ENCODE data around the gene FAM89A. TPM values are rescaled to one million over a fixed set of nuclear protein-coding genes. Genes with fewer than 3 reads are reported as not detected.

FAM89A gene
- total and polyA plus RNA-seq, 2 donors (not counting 1 experiment from before 2014, with no cell fraction given): 3.2 to 6.1 TPM

DNA sequence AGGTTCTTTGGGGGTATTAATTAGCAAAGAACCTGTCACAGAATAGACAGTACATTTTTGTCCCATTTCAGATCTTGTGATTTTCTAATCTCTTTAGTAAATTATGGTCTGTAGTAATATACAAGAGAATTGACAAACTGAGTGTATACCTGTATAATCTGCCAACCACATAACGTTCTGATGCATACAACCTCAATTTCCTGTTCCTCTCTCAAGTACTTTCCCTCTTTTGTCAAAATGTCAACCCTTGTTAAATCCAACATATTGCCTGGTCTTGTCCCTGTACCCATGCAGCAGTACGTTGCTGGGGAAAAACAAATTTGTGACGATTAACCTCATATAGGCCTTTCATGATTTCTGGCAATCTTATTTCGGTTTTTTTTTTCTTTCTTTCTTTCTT, 60.1 kb downstream of the FAM89A start:
- Histone ChIP-seq H3K9me3 (ENCODE audit: control extremely low read depth in 1 of 3, control insufficient read depth in 2 of 3, insufficient read depth in 1 of 3, low read length in 2 of 3) (no peaks in the 10 kb centered on the region), H2AFZ (ENCODE audit: insufficient read depth, low read depth, low read length, poor library complexity, severe bottlenecking) (peak overlapping the region; percentile 4), H3K36me3 (replicated peaks in 1 of 2; ENCODE audit: control extremely low read depth in 1 of 2, control insufficient read depth in 1 of 2, extremely low read depth in 1 of 2, insufficient read depth in 2 of 2, low read length in 1 of 2) (peaks cover 0 to 9% of the 10 kb centered on the region in 2 experiments), H3K79me2 (ENCODE audit: control insufficient read depth, insufficient read depth, low read length) (peaks cover 65% of the 10 kb centered on the region), H3K4me3 (ENCODE audit: control extremely low read depth in 1 of 5, extremely low read depth in 1 of 5, insufficient read depth in 1 of 5, low read depth in 2 of 5, low read length in 4 of 5) (peak overlapping the region in 3 of 5 experiments; percentile 64 to 91 (median 72)), H3K27ac (ENCODE audit: low read length in 2 of 2) (peak overlapping the region; percentile 40 to 77), H4K20me1 (ENCODE audit: control insufficient read depth, insufficient read depth, low read length, poor library complexity, severe bottlenecking) (no peaks in the 10 kb centered on the region), H3K4me2 (replicated peaks; ENCODE audit: low read depth, low read length, poor library complexity, severe bottlenecking) (peak overlapping the region; percentile 79), H3K9ac (ENCODE audit: low read length) (peak overlapping the region; percentile 70), H3K4me1 (ENCODE audit: control insufficient read depth in 2 of 2, insufficient read depth in 2 of 2, low read length in 2 of 2) (peaks cover 29 to 36% of the 10 kb centered on the region in 2 donors), H3K27me3 (replicated peaks in 1 of 4; ENCODE audit: control extremely low read depth in 1 of 4, control insufficient read depth in 3 of 4, insufficient read depth in 4 of 4, low read length in 3 of 4) (no peaks in the 10 kb centered on the region)
- H3K27ac Mint-ChIP-seq: no peak overlapping the region
- ChIA-PET CTCF (interaction anchor here (1.2 to 2.4 kb wide), 8 partner anchors 12 to 73 kb away, joined by 3 to 14 read pairs (median 6); no protein-coding TSS in a partner anchor), POLR2A (interaction anchor here (0.7 kb wide), 1 partner anchor 231 kb away, joined by 5 read pairs; no protein-coding TSS in a partner anchor)
- H3K27me3 Mint-ChIP-seq: no peaks in the 10 kb centered on the region
- ATAC-seq (ENCODE audit: low read depth) (no peak), DNase-seq (no peak)
- intact Hi-C loops (cut with micrococcal nuclease): loop anchor here (1.0 to 5.0 kb wide), 10 partner anchors 38 to 1638 kb away; partner anchors contain the start of genes ABCB10, C1orf198, CCSAP and FAM89A
- TF ChIP-seq, protein P1, sequence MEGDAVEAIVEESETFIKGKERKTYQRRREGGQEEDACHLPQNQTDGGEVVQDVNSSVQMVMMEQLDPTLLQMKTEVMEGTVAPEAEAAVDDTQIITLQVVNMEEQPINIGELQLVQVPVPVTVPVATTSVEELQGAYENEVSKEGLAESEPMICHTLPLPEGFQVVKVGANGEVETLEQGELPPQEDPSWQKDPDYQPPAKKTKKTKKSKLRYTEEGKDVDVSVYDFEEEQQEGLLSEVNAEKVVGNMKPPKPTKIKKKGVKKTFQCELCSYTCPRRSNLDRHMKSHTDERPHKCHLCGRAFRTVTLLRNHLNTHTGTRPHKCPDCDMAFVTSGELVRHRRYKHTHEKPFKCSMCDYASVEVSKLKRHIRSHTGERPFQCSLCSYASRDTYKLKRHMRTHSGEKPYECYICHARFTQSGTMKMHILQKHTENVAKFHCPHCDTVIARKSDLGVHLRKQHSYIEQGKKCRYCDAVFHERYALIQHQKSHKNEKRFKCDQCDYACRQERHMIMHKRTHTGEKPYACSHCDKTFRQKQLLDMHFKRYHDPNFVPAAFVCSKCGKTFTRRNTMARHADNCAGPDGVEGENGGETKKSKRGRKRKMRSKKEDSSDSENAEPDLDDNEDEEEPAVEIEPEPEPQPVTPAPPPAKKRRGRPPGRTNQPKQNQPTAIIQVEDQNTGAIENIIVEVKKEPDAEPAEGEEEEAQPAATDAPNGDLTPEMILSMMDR (IDR thresholded peaks at IDR 0.05): no peak
- TF ChIP-seq EZH2 (IDR thresholded peaks at IDR 0.05; ENCODE audit: borderline replicate concordance, insufficient read depth, low read depth, low read length, poor library complexity, severe bottlenecking): no peak
- H3K4me3 Mint-ChIP-seq: no peak overlapping the region
- peaks cover 42% of the 10 kb centered on the region for H3K4me1 Mint-ChIP-seq
- H3K9me3 Mint-ChIP-seq (ENCODE audit: insufficient read depth): no peaks in the 10 kb centered on the region
- WGBS (ENCODE audit: insufficient coverage): no CpG with 5 or more reads among the region's 4 CpGs

DNA sequence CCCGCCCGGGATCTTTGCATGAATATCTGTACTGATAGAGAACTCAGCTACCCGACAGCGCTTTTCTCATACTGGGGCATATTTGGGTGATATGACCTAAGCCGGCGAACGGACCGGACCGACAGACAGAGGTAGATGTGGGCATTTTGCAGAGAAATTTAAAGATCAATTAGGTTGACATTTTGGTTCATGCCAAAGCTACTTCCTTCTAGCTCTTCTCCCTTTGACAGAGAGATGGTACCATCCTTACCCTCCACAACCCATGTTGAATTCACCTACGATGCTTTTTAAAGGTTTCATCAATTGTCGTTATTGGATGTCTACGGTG, 60.7 kb downstream of the FAM89A start:
- H3K9me3 ChIP-seq (ENCODE audit: control extremely low read depth in 1 of 3, control insufficient read depth in 2 of 3, insufficient read depth in 1 of 3, low read length in 2 of 3): no peaks in the 10 kb centered on the region
- H3K9ac ChIP-seq (ENCODE audit: low read length): peak overlapping the region; percentile 70
- POLR2A ChIA-PET: interaction anchor here (0.7 kb wide), 1 partner anchor 231 kb away, joined by 5 read pairs; no protein-coding TSS in a partner anchor
- H3K4me2 ChIP-seq (replicated peaks; ENCODE audit: low read depth, low read length, poor library complexity, severe bottlenecking): peak overlapping the region; percentile 79
- no peak overlapping the region for H3K27ac Mint-ChIP-seq
- ATAC-seq (ENCODE audit: low read depth) (no peak), DNase-seq (no peak)
- WGBS (ENCODE audit: insufficient coverage): 0% methylated on average over 4 of the region's 12 CpGs
- intact Hi-C loops (cut with micrococcal nuclease): loop anchor here (1.0 to 5.0 kb wide), 10 partner anchors 37 to 1637 kb away; partner anchors contain the start of genes ABCB10, C1orf198, CCSAP and FAM89A
- no peak overlapping the region for H3K4me3 Mint-ChIP-seq
- H4K20me1 ChIP-seq (ENCODE audit: control insufficient read depth, insufficient read depth, low read length, poor library complexity, severe bottlenecking): no peaks in the 10 kb centered on the region
- TF ChIP-seq, protein P1 (IDR thresholded peaks at IDR 0.05): no peak
- TF ChIP-seq EZH2 (IDR thresholded peaks at IDR 0.05; ENCODE audit: borderline replicate concordance, insufficient read depth, low read depth, low read length, poor library complexity, severe bottlenecking): no peak
- H3K4me1 ChIP-seq (ENCODE audit: control insufficient read depth in 2 of 2, insufficient read depth in 2 of 2, low read length in 2 of 2): peaks cover 29 to 37% of the 10 kb centered on the region in 2 donors
- H3K27ac ChIP-seq (ENCODE audit: low read length in 2 of 2): peak overlapping the region; percentile 40 to 77
- peak overlapping the region; percentile 86 for H2AFZ ChIP-seq (ENCODE audit: insufficient read depth, low read depth, low read length, poor library complexity, severe bottlenecking)
- H3K79me2 ChIP-seq (ENCODE audit: control insufficient read depth, insufficient read depth, low read length): peaks cover 71% of the 10 kb centered on the region
- CTCF ChIA-PET: interaction anchor here (1.1 to 2.4 kb wide), 16 partner anchors 12 to 549 kb away, joined by 3 to 14 read pairs (median 4); partner anchors contain the start of gene TSNAX
- peaks cover 41% of the 10 kb centered on the region for H3K4me1 Mint-ChIP-seq
- no peaks in the 10 kb centered on the region for H3K9me3 Mint-ChIP-seq (ENCODE audit: insufficient read depth)
- peaks cover 0 to 9% of the 10 kb centered on the region in 2 experiments for H3K36me3 ChIP-seq (replicated peaks in 1 of 2; ENCODE audit: control extremely low read depth in 1 of 2, control insufficient read depth in 1 of 2, extremely low read depth in 1 of 2, insufficient read depth in 2 of 2, low read length in 1 of 2)
- no peaks in the 10 kb centered on the region for H3K27me3 Mint-ChIP-seq
- peak overlapping the region; percentile 64 to 91 (median 68) for H3K4me3 ChIP-seq (ENCODE audit: control extremely low read depth in 1 of 5, extremely low read depth in 1 of 5, insufficient read depth in 1 of 5, low read depth in 2 of 5, low read length in 4 of 5)
- no peaks in the 10 kb centered on the region for H3K27me3 ChIP-seq (replicated peaks in 1 of 4; ENCODE audit: control extremely low read depth in 1 of 4, control insufficient read depth in 3 of 4, insufficient read depth in 4 of 4, low read length in 3 of 4)

Data from B cell (primary cell).